ENCODE data around the gene FAM3D.

The FAM3D gene

GRCh38 chr3:58620421-58620820 is 46.2 kb downstream of the FAM3D start:
- TF ChIP-seq TAF1 (IDR thresholded peaks at IDR 0.05; ENCODE audit: borderline replicate concordance, insufficient read depth, low read length) (no peak), SIN3A (IDR thresholded peaks at IDR 0.05; ENCODE audit: borderline replicate concordance, insufficient read depth, low read length) (no peak), FOXP2 (optimal IDR thresholded peaks at IDR 0.05; ENCODE audit: borderline replicate concordance, extremely low read depth, extremely low read length, insufficient read depth) (no peak), POLR2AphosphoS5 (IDR thresholded peaks at IDR 0.05; ENCODE audit: low read depth, low read length) (no peak)
- TF ChIP-seq, protein P1, sequence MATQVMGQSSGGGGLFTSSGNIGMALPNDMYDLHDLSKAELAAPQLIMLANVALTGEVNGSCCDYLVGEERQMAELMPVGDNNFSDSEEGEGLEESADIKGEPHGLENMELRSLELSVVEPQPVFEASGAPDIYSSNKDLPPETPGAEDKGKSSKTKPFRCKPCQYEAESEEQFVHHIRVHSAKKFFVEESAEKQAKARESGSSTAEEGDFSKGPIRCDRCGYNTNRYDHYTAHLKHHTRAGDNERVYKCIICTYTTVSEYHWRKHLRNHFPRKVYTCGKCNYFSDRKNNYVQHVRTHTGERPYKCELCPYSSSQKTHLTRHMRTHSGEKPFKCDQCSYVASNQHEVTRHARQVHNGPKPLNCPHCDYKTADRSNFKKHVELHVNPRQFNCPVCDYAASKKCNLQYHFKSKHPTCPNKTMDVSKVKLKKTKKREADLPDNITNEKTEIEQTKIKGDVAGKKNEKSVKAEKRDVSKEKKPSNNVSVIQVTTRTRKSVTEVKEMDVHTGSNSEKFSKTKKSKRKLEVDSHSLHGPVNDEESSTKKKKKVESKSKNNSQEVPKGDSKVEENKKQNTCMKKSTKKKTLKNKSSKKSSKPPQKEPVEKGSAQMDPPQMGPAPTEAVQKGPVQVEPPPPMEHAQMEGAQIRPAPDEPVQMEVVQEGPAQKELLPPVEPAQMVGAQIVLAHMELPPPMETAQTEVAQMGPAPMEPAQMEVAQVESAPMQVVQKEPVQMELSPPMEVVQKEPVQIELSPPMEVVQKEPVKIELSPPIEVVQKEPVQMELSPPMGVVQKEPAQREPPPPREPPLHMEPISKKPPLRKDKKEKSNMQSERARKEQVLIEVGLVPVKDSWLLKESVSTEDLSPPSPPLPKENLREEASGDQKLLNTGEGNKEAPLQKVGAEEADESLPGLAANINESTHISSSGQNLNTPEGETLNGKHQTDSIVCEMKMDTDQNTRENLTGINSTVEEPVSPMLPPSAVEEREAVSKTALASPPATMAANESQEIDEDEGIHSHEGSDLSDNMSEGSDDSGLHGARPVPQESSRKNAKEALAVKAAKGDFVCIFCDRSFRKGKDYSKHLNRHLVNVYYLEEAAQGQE (IDR thresholded peaks at IDR 0.05; ENCODE audit: insufficient read depth in 1 of 2, low read depth in 2 of 2, low read length in 2 of 2): no peak

DNA sequence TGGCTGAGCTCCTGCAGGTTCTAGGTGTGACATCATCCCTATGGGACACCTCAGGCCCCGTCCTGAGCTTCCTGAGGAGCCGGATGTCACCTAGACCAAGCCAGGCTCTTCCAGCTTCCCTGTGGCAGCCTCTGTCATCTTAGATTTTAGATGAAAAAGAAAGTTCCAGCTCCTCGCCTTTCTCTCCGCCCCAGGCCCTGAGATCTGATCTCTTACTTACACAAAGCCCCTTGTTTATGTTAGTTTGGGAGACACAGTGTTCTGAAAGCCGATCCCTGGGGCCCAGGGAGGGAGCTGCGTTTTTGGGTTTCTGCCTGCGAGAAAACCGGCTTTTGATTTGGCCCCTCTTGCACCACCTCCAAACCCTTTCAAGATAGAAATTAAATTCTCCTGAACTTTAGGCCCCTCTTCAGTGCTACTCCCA is 49.2 kb downstream of the FAM3D start:
- TF ChIP-seq, protein P1 (IDR thresholded peaks at IDR 0.05; ENCODE audit: insufficient read depth in 1 of 2, low read depth in 2 of 2, low read length in 2 of 2): no peak
- TF ChIP-seq POLR2AphosphoS5 (IDR thresholded peaks at IDR 0.05; ENCODE audit: low read depth, low read length) (no peak), FOXP2 (optimal IDR thresholded peaks at IDR 0.05; ENCODE audit: borderline replicate concordance, extremely low read depth, extremely low read length, insufficient read depth) (no peak), SIN3A (IDR thresholded peaks at IDR 0.05; ENCODE audit: borderline replicate concordance, insufficient read depth, low read length) (no peak), TAF1 (IDR thresholded peaks at IDR 0.05; ENCODE audit: borderline replicate concordance, insufficient read depth, low read length) (no peak)

- TF ChIP-seq, protein P1 (IDR thresholded peaks at IDR 0.05; ENCODE audit: insufficient read depth in 1 of 2, low read depth in 2 of 2, low read length in 2 of 2): no peak
- TF ChIP-seq SIN3A (IDR thresholded peaks at IDR 0.05; ENCODE audit: borderline replicate concordance, insufficient read depth, low read length) (no peak), POLR2AphosphoS5 (IDR thresholded peaks at IDR 0.05; ENCODE audit: low read depth, low read length) (no peak), FOXP2 (optimal IDR thresholded peaks at IDR 0.05; ENCODE audit: borderline replicate concordance, extremely low read depth, extremely low read length, insufficient read depth) (no peak), TAF1 (IDR thresholded peaks at IDR 0.05; ENCODE audit: borderline replicate concordance, insufficient read depth, low read length) (no peak)
These were observed 53.1 kb downstream of the FAM3D start for GRCh38 chr3:58613236-58614132.

- no peak for TF ChIP-seq TAF1 (IDR thresholded peaks at IDR 0.05; ENCODE audit: borderline replicate concordance, insufficient read depth, low read length)
- TF ChIP-seq POLR2AphosphoS5 (IDR thresholded peaks at IDR 0.05; ENCODE audit: low read depth, low read length): no peak
- TF ChIP-seq, protein P1 (IDR thresholded peaks at IDR 0.05; ENCODE audit: insufficient read depth in 1 of 2, low read depth in 2 of 2, low read length in 2 of 2): no peak
- no peak for TF ChIP-seq FOXP2 (optimal IDR thresholded peaks at IDR 0.05; ENCODE audit: borderline replicate concordance, extremely low read depth, extremely low read length, insufficient read depth)
These were observed 53.7 kb downstream of the FAM3D start for GRCh38 chr3:58612830-58613229.
